Stimulated activated CD8-positive, alpha-beta memory T cell treated with anti-CD3 and anti-CD28 coated beads, Interleukin-7, amount 100 ng/mL, for 48 hours (primary cell): ENCODE data around the gene PDLIM5.
"Not testable (repeated sequence)": the region's sequence is repeated elsewhere in the genome, so short reads cannot be mapped to it uniquely, and the experiment has no call there.

Source experiments
- DNase-seq, 2 donors: peaks; one replicate each; pipeline ENCODE4 v3.0.0-alpha.2; 2020; ENCODE audit warnings: low read depth in 1 of 2; ENCODE audit errors: extremely low read depth in 1 of 2

PDLIM5 gene

DNA sequence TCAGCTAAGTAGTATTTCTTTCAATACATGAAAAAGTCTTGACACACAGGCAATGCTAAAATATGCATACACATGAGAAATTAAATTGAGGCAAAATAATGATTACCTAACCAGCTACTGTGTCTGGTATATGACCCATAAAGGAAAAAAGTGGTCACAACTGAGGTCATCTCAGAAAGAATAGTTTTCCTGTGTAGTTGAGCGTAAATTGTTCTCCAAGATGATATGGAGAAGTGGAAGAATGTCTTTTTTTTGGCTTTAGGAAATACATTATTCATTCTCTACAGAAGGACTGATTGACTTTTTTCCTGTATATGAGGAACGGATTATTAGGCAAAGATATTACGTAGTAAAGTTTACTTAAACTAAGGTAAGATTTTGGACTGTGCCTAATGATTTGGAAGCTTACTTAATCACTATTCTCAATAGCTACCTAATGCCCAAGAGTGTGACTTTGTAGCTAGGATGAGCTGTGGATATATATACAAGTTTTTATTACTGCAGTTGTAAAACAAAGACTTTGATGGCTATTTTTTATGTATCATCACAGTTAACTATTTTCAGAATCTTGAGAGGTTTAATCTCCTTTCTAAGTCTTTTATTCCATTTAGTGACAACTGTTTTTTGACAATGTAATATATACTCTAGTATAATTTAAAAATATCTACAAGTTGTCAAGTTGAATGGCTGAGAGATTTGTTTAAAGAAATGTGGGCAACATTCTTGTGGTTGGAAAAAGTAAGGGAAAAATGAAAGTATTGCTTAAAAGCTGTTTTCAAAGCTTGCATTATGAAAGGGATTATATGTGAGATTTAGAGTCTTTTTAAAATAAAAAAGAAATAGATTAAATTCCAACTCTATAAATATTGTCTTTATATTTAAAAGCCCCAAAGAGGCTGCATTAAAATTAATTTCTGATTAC, 100.2 kb downstream of the PDLIM5 start:
- no peak for DNase-seq

GRCh38 chr4:94556047-94556446, 104.3 kb downstream of the PDLIM5 start:
- DNase-seq: not testable (repeated sequence)

DNA sequence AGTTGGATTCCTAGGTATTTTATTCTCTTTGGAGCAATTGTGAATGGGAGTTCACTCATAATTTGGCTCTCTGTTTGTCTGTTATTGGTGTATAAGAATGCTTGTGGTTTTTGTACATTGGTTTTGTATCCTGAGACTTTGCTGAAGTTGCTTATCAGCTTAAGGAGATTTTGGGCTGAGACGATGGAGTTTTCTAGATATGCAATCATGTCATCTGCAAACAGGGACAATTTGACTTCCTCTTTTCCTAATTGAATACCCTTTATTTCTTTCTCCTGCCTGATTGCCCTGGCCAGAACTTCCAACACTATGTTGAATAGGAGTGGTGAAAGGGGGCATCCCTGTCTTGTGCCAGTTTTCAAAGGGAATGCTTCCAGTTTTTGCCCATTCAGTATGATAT, 105.9 kb downstream of the PDLIM5 start:
- DNase-seq: not testable (repeated sequence)

DNA sequence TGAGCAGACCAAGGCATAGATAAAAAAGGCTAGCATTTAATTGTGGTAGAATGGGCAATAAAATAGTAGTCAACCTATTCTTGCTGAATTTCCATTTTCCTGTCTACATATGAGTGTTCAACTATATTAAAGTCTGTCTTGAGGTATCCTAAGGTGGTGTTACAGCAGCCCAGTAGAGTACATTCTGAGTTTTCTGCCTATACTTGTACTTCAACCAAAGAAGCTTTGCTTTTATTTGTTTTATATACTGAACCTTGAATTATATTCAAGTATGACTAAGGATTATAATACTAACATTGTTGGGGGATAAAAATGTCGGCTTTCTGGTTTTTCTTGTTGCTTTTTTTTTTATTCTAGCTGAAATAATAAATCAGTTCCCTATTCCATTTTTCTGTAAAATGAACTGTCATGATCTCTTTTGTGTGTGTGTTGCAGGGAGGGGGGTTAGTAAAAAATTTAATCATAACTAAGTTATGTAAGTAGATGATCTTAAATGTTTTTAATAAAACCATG, 106.7 kb downstream of the PDLIM5 start:
- no peak for DNase-seq

DNA sequence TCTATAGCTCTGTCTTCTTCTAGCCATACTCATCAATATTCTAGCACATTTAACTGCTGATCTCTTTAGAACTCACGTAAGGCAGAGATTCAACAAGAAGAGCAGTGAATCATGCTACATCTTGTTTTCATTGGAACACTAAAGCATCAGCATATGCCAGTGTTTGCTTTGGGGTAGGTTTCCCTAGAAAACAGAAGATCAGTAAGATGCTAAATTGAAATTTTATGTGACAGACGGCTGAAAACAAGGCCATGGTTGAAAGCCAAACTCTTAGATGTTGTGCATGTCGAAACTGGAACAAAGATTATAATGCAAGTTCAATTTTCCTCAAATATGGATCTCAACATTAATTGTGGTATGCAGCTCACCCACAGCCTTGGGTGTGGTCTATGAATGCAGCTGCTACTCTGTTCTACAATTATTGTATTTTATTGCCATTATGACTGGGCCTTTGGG, 107.6 kb downstream of the PDLIM5 start:
- DNase-seq: no peak

DNA sequence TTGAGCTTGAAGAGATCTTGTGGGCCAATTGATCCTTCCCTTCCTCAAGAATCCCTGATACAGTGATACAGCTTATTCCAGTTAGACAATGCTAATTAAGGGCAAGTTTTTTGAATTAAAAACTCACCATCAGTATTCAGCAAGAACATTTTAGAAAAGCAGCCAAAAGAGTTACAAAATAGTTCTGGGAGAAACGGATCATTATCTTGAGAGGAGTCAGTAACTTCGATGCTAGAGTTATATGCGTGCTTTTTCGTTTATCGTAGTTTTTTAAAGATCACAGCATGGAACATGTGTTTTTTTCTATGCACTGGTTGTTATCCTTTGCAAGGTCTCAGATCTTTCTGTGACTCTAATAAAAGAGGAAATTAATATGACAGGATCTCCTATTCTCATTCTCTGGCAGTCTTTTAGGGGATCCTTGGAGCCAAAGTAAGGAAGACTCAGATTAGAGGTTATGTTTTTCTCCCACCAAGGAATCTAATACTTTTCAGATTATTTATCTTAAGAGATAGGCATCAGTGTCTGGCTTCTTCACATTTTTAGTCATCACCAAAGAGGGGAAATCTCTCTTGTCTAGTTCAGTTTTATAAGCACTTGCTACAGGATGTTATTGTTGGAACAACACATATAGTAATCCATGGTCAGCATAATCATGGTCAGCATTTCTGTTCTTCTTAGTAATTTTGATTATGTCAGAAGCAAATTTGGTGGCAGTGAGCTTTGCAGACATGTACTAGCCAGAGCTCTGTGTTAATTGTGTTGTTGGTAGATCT, 109.7 kb downstream of the PDLIM5 start:
- DNase-seq: no peak

- DNase-seq: no peak
Observed at GRCh38 chr4:94562285-94562684, 110.5 kb downstream of the PDLIM5 start.

DNA sequence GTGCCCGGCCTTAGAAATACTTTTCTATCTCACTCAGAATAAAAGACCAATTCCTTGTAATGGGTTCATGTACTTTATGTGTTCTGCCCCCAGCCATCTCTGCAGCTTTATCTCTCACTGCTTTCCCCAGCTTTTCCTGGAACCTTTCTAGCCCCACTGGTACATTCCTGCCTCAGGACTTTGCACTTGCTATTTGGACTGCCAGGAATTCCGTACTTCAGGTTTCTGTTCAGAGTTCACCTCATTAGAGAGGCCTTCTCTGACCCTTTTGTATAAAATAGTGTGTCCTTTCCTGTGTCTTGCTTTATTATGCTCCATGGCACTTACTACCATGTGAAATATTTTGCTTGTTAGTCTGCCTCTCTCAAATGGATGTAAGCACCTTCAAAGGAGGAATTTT, 112.5 kb downstream of the PDLIM5 start:
- no peak for DNase-seq

DNA sequence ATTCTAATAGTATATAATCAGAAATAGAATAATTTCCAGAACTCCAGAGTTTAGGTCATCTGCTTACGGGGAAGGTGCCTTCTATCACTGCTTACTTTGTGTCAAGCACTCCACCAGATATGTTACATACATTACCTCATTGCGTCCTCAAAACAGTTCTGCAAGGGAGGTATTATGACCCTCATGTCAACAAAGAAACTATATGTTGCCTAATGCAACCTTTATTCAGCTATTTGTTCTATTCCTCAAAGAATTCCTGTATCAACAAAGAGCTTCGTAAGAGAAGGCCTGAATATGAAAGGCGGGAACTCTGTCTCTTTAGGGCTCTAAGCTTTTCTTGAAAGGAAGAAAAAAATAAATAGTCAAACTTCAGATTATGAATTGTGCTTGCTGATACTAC, 114.7 kb downstream of the PDLIM5 start:
- no peak for DNase-seq

GRCh38 chr4:94567811-94568210, 116.1 kb downstream of the PDLIM5 start:
- DNase-seq: no peak

- DNase-seq: no peak
Observed at GRCh38 chr4:94570558-94570957, 118.8 kb downstream of the PDLIM5 start.

- DNase-seq: no peak
Observed at GRCh38 chr4:94571298-94571697, 119.6 kb downstream of the PDLIM5 start.

- no peak for DNase-seq
Observed at GRCh38 chr4:94571715-94572114, 120.0 kb downstream of the PDLIM5 start.

GRCh38 chr4:94574050-94574449, 122.3 kb downstream of the PDLIM5 start:
- no peak for DNase-seq

DNA sequence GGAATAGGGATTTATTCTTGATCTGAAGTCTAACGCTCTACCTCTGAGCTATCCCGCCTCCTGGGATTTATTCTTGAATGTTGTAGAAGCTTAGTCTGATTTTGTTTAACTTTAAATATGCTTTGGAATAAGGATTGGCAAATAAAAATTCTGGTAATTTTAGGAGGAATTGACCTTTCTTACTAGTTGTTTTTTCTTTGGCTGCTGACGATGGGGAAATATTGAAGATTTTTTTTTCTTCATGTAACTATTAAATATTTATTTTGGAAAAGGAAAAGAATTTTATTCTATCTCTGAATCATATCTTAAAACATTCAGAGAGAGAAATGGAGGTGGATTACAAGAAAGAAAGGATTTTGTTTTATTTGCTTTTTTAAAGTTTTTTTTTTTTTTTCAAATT, 122.9 kb downstream of the PDLIM5 start:
- no peak for DNase-seq

GRCh38 chr4:94575652-94576051, 123.9 kb downstream of the PDLIM5 start:
- DNase-seq: no peak

- no peak for DNase-seq
Observed at GRCh38 chr4:94576210-94576609, 124.5 kb downstream of the PDLIM5 start.

DNA sequence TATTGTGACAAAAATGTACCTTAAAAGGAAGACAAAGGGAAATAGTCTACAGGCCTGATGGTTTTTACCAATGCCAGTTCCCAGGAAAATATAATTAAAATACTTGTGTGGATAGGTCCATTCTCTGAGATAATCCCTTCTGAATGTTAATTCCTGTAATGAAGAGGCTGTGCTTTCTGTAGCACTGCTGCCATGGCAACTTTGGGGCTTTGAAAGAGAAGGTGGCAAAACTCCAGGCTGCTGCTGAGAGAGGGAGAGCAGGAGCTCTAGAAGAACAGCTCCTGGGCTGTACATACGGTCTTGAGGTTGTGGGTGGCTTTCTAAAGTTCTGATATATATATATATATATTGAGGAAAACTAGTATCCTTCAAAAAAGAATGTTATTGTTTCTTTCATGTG, 125.4 kb downstream of the PDLIM5 start:
- DNase-seq: no peak

DNA sequence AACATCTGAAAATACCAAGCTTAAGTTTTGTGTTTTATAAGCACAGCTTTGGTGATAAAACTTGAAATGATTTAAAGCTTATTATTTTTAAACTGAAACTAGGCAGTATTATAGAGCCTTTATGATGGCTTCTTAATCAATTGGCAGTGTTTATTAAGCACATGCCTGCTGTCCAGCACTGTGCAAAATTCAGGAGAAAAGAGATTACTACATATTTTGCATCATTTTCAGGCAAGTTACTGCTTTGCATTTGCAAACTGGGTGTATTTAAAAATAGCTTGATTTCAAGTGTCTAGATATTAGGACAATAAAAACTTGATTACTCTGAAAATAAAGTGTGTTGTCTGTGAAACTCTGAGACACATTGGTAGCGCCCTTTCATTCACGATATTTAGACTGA, 126.5 kb downstream of the PDLIM5 start:
- no peak for DNase-seq

GRCh38 chr4:94581766-94582165, 130.0 kb downstream of the PDLIM5 start:
- DNase-seq: no peak

DNA sequence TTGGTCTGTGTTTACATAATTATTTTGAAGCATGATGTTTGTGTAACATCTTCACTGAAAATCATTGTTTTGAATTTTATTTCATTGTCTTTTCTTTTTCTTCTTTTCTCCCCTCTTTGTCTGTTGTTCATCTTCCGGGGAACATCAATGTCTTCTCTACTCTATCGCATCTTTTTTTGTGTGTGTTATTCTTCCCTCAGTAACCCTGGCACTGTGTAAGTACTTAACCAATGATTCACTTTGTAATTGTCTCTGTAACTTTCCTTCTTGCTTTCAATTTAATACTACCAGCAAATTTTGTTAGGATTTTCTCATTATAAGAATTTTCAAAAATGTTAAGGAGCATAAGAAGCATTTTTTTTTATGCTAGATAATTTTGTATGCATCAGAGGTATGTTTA, 130.8 kb downstream of the PDLIM5 start:
- DNase-seq: no peak
